Adipose tissue (tissue), 3 donors: ENCODE data around the gene WDR70. TPM values are rescaled to one million over a fixed set of nuclear protein-coding genes. Genes with fewer than 3 reads are reported as not detected.
"Not testable (repeated sequence)": the region's sequence is repeated elsewhere in the genome, so short reads cannot be mapped to it uniquely, and the experiment has no call there.

Experiments
- H3K27ac ChIP-seq: one replicate; pipeline ENCODE4 v1.5.1; 2013; ENCODE audit warnings: low read depth, low read length
- WGBS, 3 donors: extraction: QIAGEN DNeasy Blood & Tissue Kit; methylation state at CpG; one replicate each; pipeline ENCODE4 v1.1.7; 2013; 5-methylcytosine and 5-hydroxymethylcytosine counted together
- polyA plus RNA-seq, 3 donors: library from polyadenylated mRNA; stranded (reverse); fragments of 200-250 nt; gene quantifications; one replicate each; pipeline ENCODE4 v1.2.3, GENCODE V29; 2013
- donor health status: healthy with polysubstance abuse.
- donor health status: Bipolar disorder and iron deficiency.
- donor health status: healthy.

The WDR70 gene
- polyA plus RNA-seq, 3 donors, result 6.5 to 16.1 (median 12.0) TPM

- H3K27ac ChIP-seq, result not testable (repeated sequence)
- WGBS, 3 donors, result 85 to 93% (median 89%) methylated on average over 2 to 3 of the region's 3 CpGs
Observed at GRCh38 chr5:37445783-37446182, 66.7 kb downstream of the WDR70 start.

DNA sequence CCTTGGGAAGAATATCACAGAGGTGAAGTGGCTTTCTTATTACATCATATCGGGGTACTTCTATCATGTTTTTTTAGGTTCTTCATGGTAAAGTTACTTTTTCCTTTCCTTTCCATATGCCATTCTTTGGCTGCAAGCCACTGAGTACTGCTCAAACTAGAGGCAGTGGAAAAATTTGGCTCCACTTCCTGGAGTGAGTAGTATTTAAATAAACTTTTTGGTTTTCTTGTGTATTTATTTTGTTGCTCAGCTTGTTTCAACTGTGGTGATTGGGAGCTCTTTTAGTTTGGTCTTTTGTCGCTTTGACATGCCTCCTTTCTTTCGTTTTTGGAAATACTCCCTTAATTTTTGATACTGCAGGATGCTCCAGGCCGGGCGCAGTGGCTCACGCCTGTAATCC, 69.8 kb downstream of the WDR70 start:
- 96 to 98% (median 97%) methylated on average over 6 of the region's 6 CpGs for WGBS, 3 donors
- H3K27ac ChIP-seq, result no peak overlapping the region

- 97 to 99% (median 98%) methylated on average over 3 of the region's 3 CpGs for WGBS, 3 donors
Observed at GRCh38 chr5:37451991-37452390, 72.9 kb downstream of the WDR70 start.

DNA sequence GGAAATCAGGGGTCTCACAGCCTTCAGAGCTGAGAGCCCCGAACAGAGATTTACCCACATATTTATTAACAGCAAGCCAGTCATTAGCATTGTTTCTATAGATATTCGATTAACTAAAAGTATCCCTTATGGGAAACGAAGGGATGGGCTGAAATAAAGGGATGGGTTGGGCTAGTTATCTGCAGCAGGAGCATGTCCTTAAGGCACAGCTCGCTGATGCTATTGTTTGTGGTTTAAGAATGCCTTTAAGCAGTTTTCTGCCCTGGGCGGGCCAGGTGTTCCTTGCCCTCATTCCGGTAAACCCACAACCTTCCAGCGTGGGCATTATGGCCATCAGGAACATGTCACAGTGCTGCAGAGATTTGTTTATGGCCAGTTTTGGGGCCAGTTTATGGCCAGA, 74.1 kb downstream of the WDR70 start:
- H3K27ac ChIP-seq, result not testable (repeated sequence)
- WGBS, 3 donors, result 96 to 100% (median 98%) methylated on average over 6 of the region's 7 CpGs

More at GRCh38 chr5:37451991-37452390, 72.9 kb downstream of the WDR70 start:
- H3K27ac ChIP-seq, result not testable (repeated sequence)

- WGBS, 3 donors, result 82 to 92% (median 91%) methylated on average over 1 of the region's 1 CpG
- H3K27ac ChIP-seq, result not testable (repeated sequence)
Observed at GRCh38 chr5:37454402-37455055, 75.4 kb downstream of the WDR70 start.

GRCh38 chr5:37463191-37464051, 84.3 kb downstream of the WDR70 start:
- 74 to 95% (median 81%) methylated on average over 7 of the region's 7 CpGs for WGBS, 3 donors
- H3K27ac ChIP-seq, result not testable (repeated sequence)

DNA sequence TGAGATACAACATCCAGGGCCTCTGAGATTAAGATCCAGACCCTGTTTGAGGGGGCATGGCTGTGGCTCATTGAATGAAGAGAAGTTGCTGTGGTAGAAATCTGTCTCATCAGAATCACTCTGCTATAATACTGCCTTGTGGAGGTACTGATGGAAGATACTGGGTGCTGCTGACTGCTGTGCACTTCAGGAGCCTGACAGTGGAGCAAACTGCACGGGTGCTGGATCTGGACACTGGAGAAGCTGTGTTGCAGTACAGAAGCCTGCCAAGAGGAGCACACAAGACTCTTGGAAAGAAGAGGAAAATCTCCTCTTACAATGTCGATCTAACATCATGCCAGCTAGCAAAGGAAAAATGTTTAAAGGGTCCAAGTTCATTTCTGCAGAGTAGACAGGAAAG, 85.5 kb downstream of the WDR70 start:
- 71 to 74% (median 72%) methylated on average over 2 of the region's 2 CpGs for WGBS, 3 donors
- not testable (repeated sequence) for H3K27ac ChIP-seq

DNA sequence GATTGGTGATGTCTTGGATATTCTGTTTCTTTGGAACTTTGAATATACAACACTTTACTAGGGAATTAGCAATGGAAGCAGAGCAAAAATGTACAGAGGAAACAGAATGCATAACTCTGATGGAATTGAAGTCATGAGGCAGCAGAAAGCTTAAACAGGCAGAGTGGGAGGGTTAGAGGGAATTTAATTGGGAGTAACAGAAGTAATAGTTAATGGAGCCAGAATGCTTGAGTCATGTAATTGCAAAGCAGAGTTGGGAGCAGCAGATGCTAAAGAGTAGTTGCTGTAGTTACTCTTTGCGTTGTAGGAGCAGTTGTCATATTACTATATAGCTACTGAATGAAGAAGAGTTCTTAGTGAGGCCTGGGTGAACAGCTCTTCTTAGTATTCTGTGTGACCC, 90.3 kb downstream of the WDR70 start:
- not testable (repeated sequence) for H3K27ac ChIP-seq
- 93 to 97% (median 95%) methylated on average over 1 of the region's 1 CpG for WGBS, 3 donors

- H3K27ac ChIP-seq, result no peak overlapping the region
- WGBS, 3 donors, result 56 to 64% (median 64%) methylated on average over 3 of the region's 3 CpGs
Observed at GRCh38 chr5:37471666-37472197, 92.6 kb downstream of the WDR70 start.

GRCh38 chr5:37477426-37477825, 98.3 kb downstream of the WDR70 start:
- H3K27ac ChIP-seq, result no peak overlapping the region

GRCh38 chr5:37478121-37478894, 99.2 kb downstream of the WDR70 start:
- WGBS, 3 donors, result 70 to 72% (median 71%) methylated on average over 4 of the region's 4 CpGs
- H3K27ac ChIP-seq, result no peak overlapping the region

DNA sequence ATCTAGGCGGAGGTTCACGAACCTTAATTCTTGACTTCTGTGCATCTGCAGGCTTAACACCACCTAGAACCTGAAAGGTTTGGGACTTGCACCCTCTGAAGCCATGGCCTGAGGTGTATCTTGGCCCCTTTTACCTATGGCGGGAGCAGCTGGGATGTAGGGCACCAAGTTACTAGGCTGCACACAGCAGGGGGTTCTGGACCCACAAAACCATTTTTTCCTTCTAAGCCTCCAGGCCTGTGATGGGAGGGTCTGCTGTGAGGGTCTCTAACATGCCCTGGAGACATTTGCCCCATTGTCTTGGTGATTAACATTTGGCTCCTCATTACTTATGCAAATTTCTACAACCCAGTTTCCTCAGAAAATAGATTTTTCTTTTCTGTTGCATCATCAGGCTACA, 102.3 kb downstream of the WDR70 start:
- H3K27ac ChIP-seq, result not testable (repeated sequence)
- 97 to 99% (median 98%) methylated on average over 3 of the region's 3 CpGs for WGBS, 3 donors

DNA sequence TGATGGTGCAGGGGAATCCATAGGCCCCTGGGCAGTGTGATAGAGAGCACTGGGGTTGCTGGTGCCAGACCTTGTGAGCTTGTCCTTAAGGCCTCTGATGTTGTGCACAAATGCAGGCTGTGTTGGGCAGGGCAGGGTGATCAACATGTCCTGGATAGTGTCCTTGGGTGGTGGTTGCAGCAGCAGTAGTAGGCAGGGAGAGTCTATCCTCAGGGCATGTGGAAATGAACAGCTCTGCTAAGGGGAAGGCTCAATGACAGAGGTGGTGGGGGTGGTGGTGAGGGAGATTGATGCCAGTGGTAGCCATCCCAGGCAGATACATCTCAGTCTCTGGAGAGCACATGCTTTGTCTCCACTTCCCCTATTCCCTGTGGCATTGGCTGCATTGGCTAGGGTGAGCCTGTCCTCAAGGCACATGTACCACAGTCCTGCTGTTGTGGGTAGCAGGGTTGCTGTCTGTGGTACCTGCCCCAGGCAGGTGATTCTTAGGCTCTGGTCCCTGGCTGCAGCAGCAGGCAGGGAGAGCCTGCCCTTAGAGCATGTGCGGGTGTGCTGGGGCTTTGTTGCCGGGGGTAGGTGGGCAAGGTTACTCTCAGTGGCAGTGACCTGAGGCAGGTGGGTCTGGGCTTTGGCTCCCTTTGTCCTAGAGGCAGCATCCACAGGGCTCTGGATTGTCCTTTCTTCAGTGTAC, 111.1 kb downstream of the WDR70 start:
- H3K27ac ChIP-seq, result no peak overlapping the region
- WGBS, 3 donors, result 96 to 100% (median 99%) methylated on average over 2 of the region's 2 CpGs

DNA sequence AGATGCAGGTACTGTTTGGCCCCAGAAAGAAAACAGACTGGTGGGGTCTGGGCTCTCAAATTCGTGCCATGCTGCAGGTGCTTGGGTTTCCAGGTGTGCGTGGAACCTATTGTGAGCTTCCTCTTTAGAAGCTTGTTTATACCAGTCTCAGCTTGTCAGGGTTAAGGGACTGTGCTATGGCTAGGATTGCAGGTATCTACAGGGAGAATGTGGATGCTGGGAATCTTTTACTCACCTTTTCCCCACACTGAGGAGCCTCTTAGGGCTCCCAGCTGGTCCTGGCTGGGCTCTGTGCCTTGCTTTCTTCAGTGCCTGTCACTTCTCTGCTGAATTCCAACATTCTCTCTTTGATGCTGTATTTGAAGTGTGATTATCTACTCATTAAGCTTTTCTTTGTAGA, 111.8 kb downstream of the WDR70 start:
- WGBS, 3 donors, result 91 to 100% (median 96%) methylated on average over 2 of the region's 2 CpGs
- no peak overlapping the region for H3K27ac ChIP-seq

DNA sequence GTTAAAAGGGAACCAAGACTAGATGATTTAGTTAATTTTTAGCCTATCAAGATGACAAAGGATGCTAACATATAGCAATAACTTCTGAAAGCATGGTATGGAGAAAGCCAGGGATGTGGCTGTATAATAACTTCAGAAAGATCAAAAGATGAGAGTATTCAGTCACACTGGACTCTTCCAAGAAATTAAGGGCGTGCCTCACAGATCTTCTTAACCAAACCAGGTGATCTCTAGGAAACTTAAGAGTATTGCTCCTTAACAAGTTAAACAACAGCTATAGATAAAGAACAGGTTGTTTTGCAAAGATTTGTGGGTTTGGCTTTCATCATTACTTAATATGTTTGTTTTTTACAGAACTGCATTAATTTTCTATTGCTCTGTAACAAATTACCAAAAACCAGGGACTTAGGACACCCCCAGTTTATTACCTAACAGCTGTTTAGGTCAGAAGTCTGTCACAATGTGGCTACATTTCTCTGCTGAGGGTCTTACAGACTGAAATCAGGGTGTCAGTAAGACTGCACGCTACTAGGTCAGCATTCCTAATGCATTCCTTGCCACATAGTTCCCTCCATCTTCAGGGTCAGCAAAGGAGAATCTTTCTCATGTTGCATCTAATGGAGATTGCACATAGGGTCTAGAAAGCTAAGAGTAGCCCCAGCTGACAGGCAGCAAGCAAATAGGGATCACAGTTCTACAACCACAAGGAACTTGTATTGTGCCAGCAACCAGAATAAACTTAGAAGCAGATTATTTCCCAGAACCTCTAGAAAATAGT, 113.8 kb downstream of the WDR70 start:
- no peak overlapping the region for H3K27ac ChIP-seq
- WGBS, 3 donors, result 94 to 96% (median 94%) methylated on average over 2 of the region's 2 CpGs

DNA sequence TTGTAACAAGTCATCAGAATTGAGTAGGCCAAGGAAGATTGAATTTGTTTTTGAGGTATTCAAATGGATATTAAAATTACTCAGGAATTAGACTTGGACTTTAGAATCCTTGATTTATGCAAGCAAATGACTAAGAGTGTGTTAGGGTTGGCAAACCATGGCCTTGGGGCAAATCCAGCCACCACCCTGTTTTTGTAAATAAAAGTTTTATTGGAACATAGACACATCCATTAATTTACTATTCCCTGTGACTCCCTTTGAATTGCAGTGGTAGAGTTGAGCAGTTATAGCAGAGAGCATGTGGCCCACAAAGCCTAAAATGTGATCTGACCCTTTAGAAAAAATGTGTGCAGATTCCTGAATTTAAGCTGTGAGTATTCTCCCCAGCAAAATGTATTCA, 115.6 kb downstream of the WDR70 start:
- H3K27ac ChIP-seq, result no peak overlapping the region

- 75 to 94% (median 77%) methylated on average over 2 of the region's 2 CpGs for WGBS, 3 donors
- H3K27ac ChIP-seq, result no peak overlapping the region
Observed at GRCh38 chr5:37495210-37495609, 116.1 kb downstream of the WDR70 start.
